SK-N-SH treated with all-trans-retinoic acid at 6 μM for 48 hours (cell line): Measurements from ENCODE around the gene TRPM2.

ENCODE experiments used
- CSDC2 ChIP-seq: fragments of 250-450 bp; sonication (Bioruptor Pico); IDR thresholded peaks from 2 replicates; pipeline ENCODE4 v1.5.0; 2020; ENCODE audit warnings: mild to moderate bottlenecking, moderate library complexity
- OSR1 ChIP-seq: fragments of 250-450 bp; sonication (Bioruptor Pico); IDR thresholded peaks from 2 replicates; pipeline ENCODE4 v1.8.0; 2022; ENCODE audit warnings: moderate library complexity, mild to moderate bottlenecking, inconsistent platforms
- ZFP30 ChIP-seq: fragments of 450-650 bp; formaldehyde crosslinking; IDR thresholded peaks from 2 replicates; pipeline ENCODE4 v1.5.0; 2022; ENCODE audit warnings: mild to moderate bottlenecking, moderate library complexity

- TF ChIP-seq ZFP30 (CRISPR knock-in tag): no peak
- no peak for TF ChIP-seq CSDC2
- TF ChIP-seq OSR1 (CRISPR knock-in tag): no peak
Measured at GRCh38 chr21:44382536-44382935, 29.1 kb downstream of the TRPM2 start.
